Measurements from ENCODE around the gene TMC4. TPM values are rescaled to one million over a fixed set of nuclear protein-coding genes. Genes with fewer than 3 reads are reported as not detected.

TMC4 gene
- total RNA-seq, 1 donor from 2014 or later, result 2.6 TPM

GRCh38 chr19:54115109-54116063 lies 57.6 kb downstream of the TMC4 start, which contains the start of the genes PRPF31 and TFPT:
Gene PRPF31, plus strand, starts transcription at chr19:54115754. Its CDS starts 2,525 bp downstream, at chr19:54118279.
Gene TFPT, minus strand, starts transcription at chr19:54115657. Its CDS starts 388 bp downstream, at chr19:54115269.
- Mint-ChIP-seq H3K27me3 (ENCODE audit: unreplicated experiment) (peaks cover 19% of the 10 kb centered on the region), H3K27ac (ENCODE audit: unreplicated experiment) (peak within 1 kb of the TSS; percentile 92), H3K4me1 (ENCODE audit: unreplicated experiment) (peaks cover 25% of the 10 kb centered on the region), H3K4me3 (ENCODE audit: unreplicated experiment) (peak within 1 kb of the TSS; percentile 99), H3K9me3 (ENCODE audit: unreplicated experiment) (no peaks in the 10 kb centered on the region), H3K36me3 (ENCODE audit: low read depth, unreplicated experiment) (peaks cover 31% of the 10 kb centered on the region)
- DNase-seq (ENCODE audit: low spot score), result peak; percentile 88
- TF ChIP-seq, protein P1, sequence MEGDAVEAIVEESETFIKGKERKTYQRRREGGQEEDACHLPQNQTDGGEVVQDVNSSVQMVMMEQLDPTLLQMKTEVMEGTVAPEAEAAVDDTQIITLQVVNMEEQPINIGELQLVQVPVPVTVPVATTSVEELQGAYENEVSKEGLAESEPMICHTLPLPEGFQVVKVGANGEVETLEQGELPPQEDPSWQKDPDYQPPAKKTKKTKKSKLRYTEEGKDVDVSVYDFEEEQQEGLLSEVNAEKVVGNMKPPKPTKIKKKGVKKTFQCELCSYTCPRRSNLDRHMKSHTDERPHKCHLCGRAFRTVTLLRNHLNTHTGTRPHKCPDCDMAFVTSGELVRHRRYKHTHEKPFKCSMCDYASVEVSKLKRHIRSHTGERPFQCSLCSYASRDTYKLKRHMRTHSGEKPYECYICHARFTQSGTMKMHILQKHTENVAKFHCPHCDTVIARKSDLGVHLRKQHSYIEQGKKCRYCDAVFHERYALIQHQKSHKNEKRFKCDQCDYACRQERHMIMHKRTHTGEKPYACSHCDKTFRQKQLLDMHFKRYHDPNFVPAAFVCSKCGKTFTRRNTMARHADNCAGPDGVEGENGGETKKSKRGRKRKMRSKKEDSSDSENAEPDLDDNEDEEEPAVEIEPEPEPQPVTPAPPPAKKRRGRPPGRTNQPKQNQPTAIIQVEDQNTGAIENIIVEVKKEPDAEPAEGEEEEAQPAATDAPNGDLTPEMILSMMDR (IDR thresholded peaks at IDR 0.05; ENCODE audit: unreplicated experiment), result no peak

DNA sequence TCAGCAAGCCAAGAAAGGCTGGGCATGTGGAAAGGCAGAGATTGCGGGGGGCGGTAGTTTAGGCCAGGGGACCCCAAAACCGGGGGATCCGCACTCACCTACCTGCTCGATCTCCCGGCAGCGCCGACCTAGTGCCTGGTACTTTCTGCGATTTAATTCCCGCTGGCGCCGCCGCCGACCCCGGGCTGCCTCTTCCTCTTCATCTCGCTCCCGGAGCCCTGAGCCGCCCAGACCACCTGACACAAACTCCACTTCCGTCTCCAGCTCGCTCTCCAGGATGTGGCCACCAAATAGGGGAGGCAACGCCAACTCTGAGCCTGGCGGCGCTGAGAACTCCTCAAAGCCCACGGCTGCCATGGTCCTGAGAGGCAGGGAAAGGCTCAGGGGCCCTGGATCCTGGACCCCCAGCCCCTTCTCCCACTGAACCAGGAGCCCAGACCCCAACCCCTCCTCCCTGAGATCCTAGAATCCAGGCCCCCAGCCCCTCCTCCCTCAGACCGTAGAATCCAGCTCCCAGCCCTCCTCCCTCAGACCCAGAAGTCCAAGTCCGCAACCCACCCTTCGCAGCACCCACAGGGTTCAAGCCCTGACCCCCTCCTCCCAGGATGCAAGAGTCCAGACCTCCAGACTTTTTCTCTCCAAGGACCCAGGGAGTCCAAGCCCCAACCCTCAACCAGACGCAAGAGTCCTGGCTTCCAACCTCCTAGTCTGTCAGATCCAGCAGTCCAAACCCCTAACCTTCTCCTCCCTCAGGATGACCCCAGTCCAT lies 58.4 kb downstream of the TMC4 start:
- TF ChIP-seq, protein P1 (IDR thresholded peaks at IDR 0.05; ENCODE audit: unreplicated experiment), result no peak
- Mint-ChIP-seq H3K9me3 (ENCODE audit: unreplicated experiment) (no peaks in the 10 kb centered on the region), H3K27ac (ENCODE audit: unreplicated experiment) (peak overlapping the region; percentile 92), H3K4me3 (ENCODE audit: unreplicated experiment) (peak overlapping the region; percentile 99), H3K4me1 (ENCODE audit: unreplicated experiment) (peaks cover 25% of the 10 kb centered on the region), H3K27me3 (ENCODE audit: unreplicated experiment) (peaks cover 22% of the 10 kb centered on the region), H3K36me3 (ENCODE audit: low read depth, unreplicated experiment) (peaks cover 26% of the 10 kb centered on the region)
- DNase-seq (ENCODE audit: low spot score), result peak; percentile 45

Other genes starting within 250 kb of the TMC4 start
- 12.9 TPM for gene CACNG8, start 210.2 kb downstream of the TMC4 start, total RNA-seq (ENCODE audit: unreplicated experiment)
- gene CACNG6, start 181.5 kb downstream of the TMC4 start, total RNA-seq (ENCODE audit: unreplicated experiment), result 0.21 TPM
- 2.2 TPM for gene VSTM1, start 109.3 kb downstream of the TMC4 start, total RNA-seq (ENCODE audit: unreplicated experiment)
- gene TARM1, start 91.8 kb downstream of the TMC4 start, total RNA-seq (ENCODE audit: unreplicated experiment), result not detected
- 0.21 TPM for gene OSCAR, start 72.4 kb downstream of the TMC4 start, total RNA-seq (ENCODE audit: unreplicated experiment)
- gene NDUFA3, start 70.3 kb downstream of the TMC4 start, total RNA-seq (ENCODE audit: unreplicated experiment), result 126 TPM
- 24.8 TPM for gene TFPT, start 57.5 kb downstream of the TMC4 start, total RNA-seq (ENCODE audit: unreplicated experiment)
- gene PRPF31, start 57.4 kb downstream of the TMC4 start, total RNA-seq (ENCODE audit: unreplicated experiment), result 71.7 TPM
- 62.2 TPM for gene CNOT3, start 35.4 kb downstream of the TMC4 start, total RNA-seq (ENCODE audit: unreplicated experiment)
- gene LENG1, start 13.4 kb downstream of the TMC4 start, total RNA-seq (ENCODE audit: unreplicated experiment), result 3.4 TPM
- 203 TPM for gene MBOAT7, start 16.4 kb upstream of the TMC4 start, total RNA-seq (ENCODE audit: unreplicated experiment)
- gene TSEN34, start 18.1 kb upstream of the TMC4 start, total RNA-seq (ENCODE audit: unreplicated experiment), result 27.8 TPM
- gene RPS9, start 27.7 kb upstream of the TMC4 start, total RNA-seq (ENCODE audit: unreplicated experiment), result 1,195 TPM
- not detected for gene LILRB3, start 49.8 kb upstream of the TMC4 start, total RNA-seq (ENCODE audit: unreplicated experiment)
- not detected for gene LILRA6, start 69.6 kb upstream of the TMC4 start, total RNA-seq (ENCODE audit: unreplicated experiment)
- not detected for gene LILRB5, start 84.1 kb upstream of the TMC4 start, total RNA-seq (ENCODE audit: unreplicated experiment)
- gene LILRB2, start 108.0 kb upstream of the TMC4 start, total RNA-seq (ENCODE audit: unreplicated experiment), result not detected
- gene LILRA5, start 140.0 kb upstream of the TMC4 start, total RNA-seq (ENCODE audit: unreplicated experiment), result not detected
- not detected for gene LILRA4, start 166.0 kb upstream of the TMC4 start, total RNA-seq (ENCODE audit: unreplicated experiment)
- gene LAIR1, start 191.8 kb upstream of the TMC4 start, total RNA-seq (ENCODE audit: unreplicated experiment), result 2.1 TPM
- gene TTYH1, start 242.3 kb upstream of the TMC4 start, total RNA-seq (ENCODE audit: unreplicated experiment), result 10.4 TPM